Muscle of leg (tissue), 11 donors: ENCODE measurements around the gene PTGFR. TPM values are rescaled to one million over a fixed set of nuclear protein-coding genes. Genes with fewer than 3 reads are reported as not detected.

ENCODE experiments used
- DNase-seq: peaks from one replicate; pipeline ENCODE4 v3.0.0; 2013
- H3K27ac ChIP-seq: one replicate; pipeline ENCODE4 v1.5.1; 2013; ENCODE audit warnings: mild to moderate bottlenecking, low read length, control low read depth
- H3K27me3 ChIP-seq: one replicate; pipeline ENCODE4 v1.6.1; 2013; ENCODE audit warnings: low read length; ENCODE audit not compliant: control insufficient read depth, insufficient read depth
- H3K36me3 ChIP-seq: one replicate; pipeline ENCODE4 v1.6.1; 2013; ENCODE audit warnings: low read length; ENCODE audit not compliant: control insufficient read depth, insufficient read depth
- H3K4me1 ChIP-seq: one replicate; pipeline ENCODE4 v1.6.1; 2013; ENCODE audit warnings: low read length; ENCODE audit not compliant: control insufficient read depth, insufficient read depth
- H3K4me3 ChIP-seq: one replicate; pipeline ENCODE4 v1.5.1; 2013; ENCODE audit warnings: low read length, control low read depth
- H3K9me3 ChIP-seq: replicated peaks from 2 replicates; pipeline ENCODE4 v1.6.1; 2013; ENCODE audit warnings: low read depth, low read length; ENCODE audit not compliant: control insufficient read depth
- WGBS: methylation state at CpG from one replicate; pipeline ENCODE4 v1.1.5; 2013; ENCODE audit warnings: missing lambda C conversion rate; ENCODE audit not compliant: insufficient coverage; 5-methylcytosine and 5-hydroxymethylcytosine counted together
- polyA plus RNA-seq, 8 donors: library from polyadenylated mRNA; unstranded; fragments of 120-200 nt; gene quantifications; one replicate each; pipeline versions ENCODE4 v1.2.1 to v1.2.3, GENCODE V29; 2013; ENCODE audit warnings: inconsistent platforms in 1 of 8, low replicate concordance in 1 of 8; ENCODE audit not compliant: insufficient read length in 8 of 8, insufficient read depth in 1 of 8
- total RNA-seq: library from RNA; stranded (reverse); fragments of 120-200 nt; gene quantifications from one replicate; pipeline ENCODE4 v1.2.4, GENCODE V29; 2013

Gene PTGFR
- total and polyA plus RNA-seq, 9 donors = 16.1 to 53.1 (median 23.4) TPM

GRCh38 chr1:78511334-78511733 is 20.6 kb downstream of the PTGFR start:
- 90% methylated on average over 2 of the region's 3 CpGs for WGBS
- Histone ChIP-seq H3K4me1 (no peaks in the 10 kb centered on the region), H3K9me3 (peaks cover 12% of the 10 kb centered on the region), H3K27me3 (no peaks in the 10 kb centered on the region), H3K4me3 (no peak overlapping the region), H3K36me3 (peaks cover 3% of the 10 kb centered on the region), H3K27ac (no peak overlapping the region)
- DNase-seq = no peak

DNA sequence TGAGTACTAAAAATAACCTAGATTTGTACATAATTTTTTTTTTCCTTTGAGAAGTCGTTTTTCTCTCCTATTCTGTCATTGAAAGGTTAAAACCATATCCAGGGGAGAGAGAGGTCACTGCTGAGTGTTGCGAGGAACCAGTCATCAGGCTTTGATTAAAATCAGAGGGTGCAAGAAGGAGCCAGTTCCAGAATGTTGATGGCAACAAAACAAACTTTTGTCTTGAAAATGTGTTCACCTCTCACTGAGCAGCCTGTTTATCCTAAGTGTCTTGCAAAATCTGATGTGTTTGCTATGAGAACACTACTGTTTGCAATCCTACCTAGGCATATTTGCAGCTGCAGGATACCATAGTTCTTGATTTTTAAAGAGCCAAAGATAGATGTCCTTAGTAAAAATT is 25.9 kb downstream of the PTGFR start:
- no peak for DNase-seq
- Histone ChIP-seq H3K27ac (no peak overlapping the region), H3K9me3 (no peaks in the 10 kb centered on the region), H3K27me3 (no peaks in the 10 kb centered on the region), H3K36me3 (no peaks in the 10 kb centered on the region), H3K4me1 (no peaks in the 10 kb centered on the region), H3K4me3 (no peak overlapping the region)
- 70% methylated on average over 1 of the region's 2 CpGs for WGBS

GRCh38 chr1:78519446-78519845 is 28.7 kb downstream of the PTGFR start:
- 86% methylated on average over 3 of the region's 4 CpGs for WGBS
- no peaks in the 10 kb centered on the region for H3K4me1 ChIP-seq
- no peak for DNase-seq
- no peaks in the 10 kb centered on the region for H3K27me3 ChIP-seq
- H3K27ac ChIP-seq = no peak overlapping the region
- H3K9me3 ChIP-seq = no peaks in the 10 kb centered on the region
- H3K4me3 ChIP-seq = no peak overlapping the region
- H3K36me3 ChIP-seq = no peaks in the 10 kb centered on the region

- no peak for DNase-seq
- Histone ChIP-seq H3K27ac (no peak overlapping the region), H3K4me3 (no peak overlapping the region), H3K4me1 (no peaks in the 10 kb centered on the region), H3K9me3 (no peaks in the 10 kb centered on the region), H3K36me3 (no peaks in the 10 kb centered on the region), H3K27me3 (no peaks in the 10 kb centered on the region)
- 60% methylated on average over 1 of the region's 6 CpGs for WGBS
Measured at GRCh38 chr1:78520216-78520615, 29.4 kb downstream of the PTGFR start.

DNA sequence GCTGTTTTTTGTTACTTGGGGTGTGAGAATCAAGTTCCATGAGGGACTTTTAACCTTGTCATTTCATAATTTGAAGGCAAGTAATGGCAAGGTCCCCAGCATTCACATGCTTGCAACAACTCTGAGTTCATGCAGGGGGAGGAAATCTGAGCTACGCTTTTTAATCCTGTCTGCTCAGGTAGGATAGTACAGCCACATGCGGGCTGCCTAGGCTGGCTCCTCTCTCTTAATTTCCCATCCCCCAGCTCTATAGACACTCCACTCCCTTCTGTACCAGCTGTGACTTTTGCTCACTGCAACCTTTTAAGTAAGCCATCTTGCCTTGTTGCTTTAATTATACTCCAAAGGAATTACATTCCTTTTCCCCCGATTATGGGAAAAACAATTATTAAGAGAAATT is 30.1 kb downstream of the PTGFR start:
- Histone ChIP-seq H3K4me1 (no peaks in the 10 kb centered on the region), H3K27ac (no peak overlapping the region), H3K36me3 (no peaks in the 10 kb centered on the region), H3K4me3 (no peak overlapping the region), H3K27me3 (no peaks in the 10 kb centered on the region), H3K9me3 (no peaks in the 10 kb centered on the region)
- 80% methylated on average over 1 of the region's 3 CpGs for WGBS
- no peak for DNase-seq

DNA sequence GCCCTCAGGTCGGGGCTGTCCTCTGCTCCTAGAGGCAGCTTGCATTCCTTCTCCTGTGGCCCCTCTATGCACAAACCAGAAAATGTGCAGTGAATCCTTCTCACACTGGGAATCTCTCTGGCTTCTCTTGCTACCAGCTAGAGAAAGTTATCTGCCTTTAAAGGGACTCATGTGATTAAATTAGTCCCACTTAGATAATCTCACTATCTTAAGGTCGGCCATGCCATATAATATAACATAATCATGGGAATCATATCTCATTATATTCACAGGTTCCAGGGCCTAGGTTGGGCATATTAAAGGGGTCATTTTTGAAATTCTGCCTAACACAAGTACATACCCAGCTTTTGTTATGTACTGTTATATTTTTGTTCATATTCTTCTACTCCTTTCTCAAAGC is 31.4 kb downstream of the PTGFR start:
- Histone ChIP-seq H3K36me3 (no peaks in the 10 kb centered on the region), H3K27me3 (no peaks in the 10 kb centered on the region), H3K9me3 (no peaks in the 10 kb centered on the region), H3K4me1 (no peaks in the 10 kb centered on the region), H3K4me3 (no peak overlapping the region), H3K27ac (no peak overlapping the region)
- DNase-seq = no peak
- 60% methylated on average over 1 of the region's 2 CpGs for WGBS

- 100% methylated on average over 1 of the region's 2 CpGs for WGBS
- Histone ChIP-seq H3K4me3 (no peak overlapping the region), H3K27ac (no peak overlapping the region), H3K27me3 (no peaks in the 10 kb centered on the region), H3K4me1 (no peaks in the 10 kb centered on the region), H3K9me3 (no peaks in the 10 kb centered on the region), H3K36me3 (no peaks in the 10 kb centered on the region)
- DNase-seq = no peak
Measured at GRCh38 chr1:78526496-78526895, 35.7 kb downstream of the PTGFR start.

DNA sequence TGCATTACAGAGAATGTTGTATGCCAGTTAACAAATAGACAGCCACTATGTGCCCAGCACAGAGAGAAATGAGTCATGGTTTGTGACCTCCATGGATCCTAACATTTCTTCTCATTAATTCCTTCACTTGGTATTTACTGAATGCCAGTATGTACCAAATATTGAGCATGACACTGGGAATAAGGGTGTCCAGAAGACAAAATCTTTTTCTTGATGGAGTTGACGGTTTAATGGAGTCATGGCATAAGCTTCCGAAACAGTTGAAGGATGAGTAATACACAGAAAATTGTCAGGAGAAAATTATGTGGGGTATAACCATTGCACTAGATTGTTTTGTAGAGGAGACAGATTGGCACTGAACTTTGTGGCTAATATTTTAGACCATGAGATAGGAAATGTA is 36.9 kb downstream of the PTGFR start:
- Histone ChIP-seq H3K27me3 (no peaks in the 10 kb centered on the region), H3K36me3 (no peaks in the 10 kb centered on the region), H3K4me1 (no peaks in the 10 kb centered on the region), H3K27ac (no peak overlapping the region), H3K9me3 (no peaks in the 10 kb centered on the region), H3K4me3 (no peak overlapping the region)
- no peak for DNase-seq
- WGBS = 100% methylated on average over 2 of the region's 2 CpGs

- H3K36me3 ChIP-seq = no peaks in the 10 kb centered on the region
- no peak overlapping the region for H3K27ac ChIP-seq
- no peak for DNase-seq
- H3K27me3 ChIP-seq = no peaks in the 10 kb centered on the region
- WGBS = no CpG with 5 or more reads among the region's 4 CpGs
- H3K9me3 ChIP-seq = no peaks in the 10 kb centered on the region
- H3K4me3 ChIP-seq = no peak overlapping the region
- H3K4me1 ChIP-seq = no peaks in the 10 kb centered on the region
Measured at GRCh38 chr1:78533527-78533926, 42.8 kb downstream of the PTGFR start.

- no CpG with 5 or more reads among the region's 1 CpG for WGBS
- Histone ChIP-seq H3K27ac (no peak overlapping the region), H3K4me3 (no peak overlapping the region)
Measured at GRCh38 chr1:78535286-78535685, 44.5 kb downstream of the PTGFR start.

DNA sequence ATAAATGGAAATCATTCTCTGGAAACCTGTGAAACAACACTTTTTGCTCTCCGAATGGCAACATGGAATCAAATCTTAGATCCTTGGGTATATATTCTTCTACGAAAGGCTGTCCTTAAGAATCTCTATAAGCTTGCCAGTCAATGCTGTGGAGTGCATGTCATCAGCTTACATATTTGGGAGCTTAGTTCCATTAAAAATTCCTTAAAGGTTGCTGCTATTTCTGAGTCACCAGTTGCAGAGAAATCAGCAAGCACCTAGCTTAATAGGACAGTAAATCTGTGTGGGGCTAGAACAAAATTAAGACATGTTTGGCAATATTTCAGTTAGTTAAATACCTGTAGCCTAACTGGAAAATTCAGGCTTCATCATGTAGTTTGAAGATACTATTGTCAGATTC is 45.7 kb downstream of the PTGFR start:
- H3K36me3 ChIP-seq = no peaks in the 10 kb centered on the region
- H3K27ac ChIP-seq = no peak overlapping the region
- H3K9me3 ChIP-seq = no peaks in the 10 kb centered on the region
- DNase-seq = no peak
- no peaks in the 10 kb centered on the region for H3K27me3 ChIP-seq
- H3K4me1 ChIP-seq = no peaks in the 10 kb centered on the region
- no peak overlapping the region for H3K4me3 ChIP-seq
- 100% methylated on average over 1 of the region's 2 CpGs for WGBS

More at GRCh38 chr1:78535286-78535685, 44.5 kb downstream of the PTGFR start:
- H3K36me3 ChIP-seq = no peaks in the 10 kb centered on the region
- no peak for DNase-seq
- no peaks in the 10 kb centered on the region for H3K4me1 ChIP-seq
- no peaks in the 10 kb centered on the region for H3K9me3 ChIP-seq
- H3K27me3 ChIP-seq = no peaks in the 10 kb centered on the region
